HL-60 (cell line): Measurements from ENCODE around the gene MAN1C1.
"Not testable (repeated sequence)": the region's sequence is repeated elsewhere in the genome, so short reads cannot be mapped to it uniquely, and the experiment has no call there.

Source experiments
- DNase-seq, 2 experiments: peaks; one replicate each; pipeline ENCODE4 v3.0.0-alpha.2; 2010 to 2020; ENCODE audit warnings: low read depth in 1 of 2, low spot score in 1 of 2
- H3K27ac ChIP-seq: fragments of 250-450 bp; sonication (Bioruptor Pico); replicated peaks from 2 replicates; pipeline ENCODE4 v1.5.1; 2020; ENCODE audit warnings: mild to moderate bottlenecking, moderate library complexity
- H3K27me3 ChIP-seq: fragments of 250-450 bp; sonication (Bioruptor Pico); 2 replicates; pipeline ENCODE4 v1.5.1; 2021; ENCODE audit warnings: mild to moderate bottlenecking, moderate library complexity; ENCODE audit not compliant: insufficient read depth, poor library complexity, severe bottlenecking
- H3K4me3 ChIP-seq: replicated peaks from 2 replicates; pipeline ENCODE4 v1.5.1; 2011; ENCODE audit warnings: mild to moderate bottlenecking, control low read depth, low read length; ENCODE audit not compliant: insufficient read depth
- GABPA ChIP-seq: IDR thresholded peaks from 2 replicates; pipeline ENCODE4 v1.6.1; 2012; ENCODE audit warnings: low read depth
- POLR2AphosphoS5 ChIP-seq: IDR thresholded peaks from 2 replicates; pipeline ENCODE4 v1.6.1; 2012; ENCODE audit warnings: low read depth
- SPI1 ChIP-seq: IDR thresholded peaks from 2 replicates; pipeline ENCODE4 v1.6.1; 2012; ENCODE audit warnings: low read depth, mild to moderate bottlenecking, borderline replicate concordance
- TF ChIP-seq, protein P1 (sequence below): IDR thresholded peaks from 2 replicates; pipeline ENCODE4 v1.6.1; 2012; ENCODE audit warnings: low read depth; ENCODE audit not compliant: insufficient replicate concordance
- TF ChIP-seq, protein P2 (sequence below): IDR thresholded peaks from one replicate; pipeline ENCODE4 v1.5.1; 2011; ENCODE audit warnings: low read length, control low read depth, inconsistent platforms; ENCODE audit not compliant: insufficient read depth

MAN1C1 gene

DNA sequence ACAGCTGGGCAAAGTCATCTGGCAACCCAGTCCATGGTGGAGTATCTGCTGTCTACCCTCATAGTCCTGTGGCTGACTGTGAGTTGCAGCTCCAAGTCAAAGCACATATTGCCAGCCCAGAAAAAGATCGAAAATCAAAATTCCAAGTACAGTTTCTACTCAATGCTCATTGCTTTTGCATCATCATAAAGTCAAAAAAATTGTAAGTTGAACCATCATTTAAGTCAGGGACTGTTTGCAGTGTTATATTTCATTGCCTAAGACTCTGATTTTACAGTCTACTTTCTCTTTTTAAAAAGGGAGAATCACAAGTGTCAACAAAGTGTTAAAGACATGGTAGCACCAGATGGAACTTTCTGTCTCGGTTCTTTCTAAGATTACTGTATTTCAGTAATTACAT is 22.7 kb upstream of the MAN1C1 start:
- no peak overlapping the region for H3K27ac ChIP-seq
- TF ChIP-seq POLR2AphosphoS5 (no peak), GABPA (no peak), SPI1 (no peak)
- TF ChIP-seq, protein P1, sequence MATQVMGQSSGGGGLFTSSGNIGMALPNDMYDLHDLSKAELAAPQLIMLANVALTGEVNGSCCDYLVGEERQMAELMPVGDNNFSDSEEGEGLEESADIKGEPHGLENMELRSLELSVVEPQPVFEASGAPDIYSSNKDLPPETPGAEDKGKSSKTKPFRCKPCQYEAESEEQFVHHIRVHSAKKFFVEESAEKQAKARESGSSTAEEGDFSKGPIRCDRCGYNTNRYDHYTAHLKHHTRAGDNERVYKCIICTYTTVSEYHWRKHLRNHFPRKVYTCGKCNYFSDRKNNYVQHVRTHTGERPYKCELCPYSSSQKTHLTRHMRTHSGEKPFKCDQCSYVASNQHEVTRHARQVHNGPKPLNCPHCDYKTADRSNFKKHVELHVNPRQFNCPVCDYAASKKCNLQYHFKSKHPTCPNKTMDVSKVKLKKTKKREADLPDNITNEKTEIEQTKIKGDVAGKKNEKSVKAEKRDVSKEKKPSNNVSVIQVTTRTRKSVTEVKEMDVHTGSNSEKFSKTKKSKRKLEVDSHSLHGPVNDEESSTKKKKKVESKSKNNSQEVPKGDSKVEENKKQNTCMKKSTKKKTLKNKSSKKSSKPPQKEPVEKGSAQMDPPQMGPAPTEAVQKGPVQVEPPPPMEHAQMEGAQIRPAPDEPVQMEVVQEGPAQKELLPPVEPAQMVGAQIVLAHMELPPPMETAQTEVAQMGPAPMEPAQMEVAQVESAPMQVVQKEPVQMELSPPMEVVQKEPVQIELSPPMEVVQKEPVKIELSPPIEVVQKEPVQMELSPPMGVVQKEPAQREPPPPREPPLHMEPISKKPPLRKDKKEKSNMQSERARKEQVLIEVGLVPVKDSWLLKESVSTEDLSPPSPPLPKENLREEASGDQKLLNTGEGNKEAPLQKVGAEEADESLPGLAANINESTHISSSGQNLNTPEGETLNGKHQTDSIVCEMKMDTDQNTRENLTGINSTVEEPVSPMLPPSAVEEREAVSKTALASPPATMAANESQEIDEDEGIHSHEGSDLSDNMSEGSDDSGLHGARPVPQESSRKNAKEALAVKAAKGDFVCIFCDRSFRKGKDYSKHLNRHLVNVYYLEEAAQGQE: no peak
- TF ChIP-seq, protein P2, sequence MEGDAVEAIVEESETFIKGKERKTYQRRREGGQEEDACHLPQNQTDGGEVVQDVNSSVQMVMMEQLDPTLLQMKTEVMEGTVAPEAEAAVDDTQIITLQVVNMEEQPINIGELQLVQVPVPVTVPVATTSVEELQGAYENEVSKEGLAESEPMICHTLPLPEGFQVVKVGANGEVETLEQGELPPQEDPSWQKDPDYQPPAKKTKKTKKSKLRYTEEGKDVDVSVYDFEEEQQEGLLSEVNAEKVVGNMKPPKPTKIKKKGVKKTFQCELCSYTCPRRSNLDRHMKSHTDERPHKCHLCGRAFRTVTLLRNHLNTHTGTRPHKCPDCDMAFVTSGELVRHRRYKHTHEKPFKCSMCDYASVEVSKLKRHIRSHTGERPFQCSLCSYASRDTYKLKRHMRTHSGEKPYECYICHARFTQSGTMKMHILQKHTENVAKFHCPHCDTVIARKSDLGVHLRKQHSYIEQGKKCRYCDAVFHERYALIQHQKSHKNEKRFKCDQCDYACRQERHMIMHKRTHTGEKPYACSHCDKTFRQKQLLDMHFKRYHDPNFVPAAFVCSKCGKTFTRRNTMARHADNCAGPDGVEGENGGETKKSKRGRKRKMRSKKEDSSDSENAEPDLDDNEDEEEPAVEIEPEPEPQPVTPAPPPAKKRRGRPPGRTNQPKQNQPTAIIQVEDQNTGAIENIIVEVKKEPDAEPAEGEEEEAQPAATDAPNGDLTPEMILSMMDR: no peak
- peaks cover 5% of the 10 kb centered on the region for H3K27me3 ChIP-seq
- H3K4me3 ChIP-seq: no peak overlapping the region
- DNase-seq: no peak

DNA sequence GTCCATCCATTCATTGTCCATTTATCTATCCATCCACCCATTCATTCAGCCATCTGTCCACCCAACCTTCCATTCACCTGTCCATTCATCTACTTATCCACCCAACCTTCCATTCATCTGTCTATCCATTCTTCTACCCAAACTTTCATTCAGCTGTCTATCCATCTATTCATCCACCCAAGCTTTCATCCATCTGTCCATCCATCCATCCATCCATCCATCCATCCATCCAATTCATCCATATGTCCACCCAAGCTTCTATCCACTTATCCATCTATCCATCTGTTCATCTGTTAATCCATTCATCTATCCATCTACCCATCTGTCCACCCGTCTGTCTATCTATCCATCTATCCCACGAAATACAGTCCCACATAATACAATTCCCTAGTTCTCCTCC is 21.6 kb upstream of the MAN1C1 start:
- TF ChIP-seq SPI1: no peak
- TF ChIP-seq, protein P1: no peak
- no peak for TF ChIP-seq GABPA
- TF ChIP-seq, protein P2: no peak
- no peak for TF ChIP-seq POLR2AphosphoS5
- DNase-seq: no peak
- Histone ChIP-seq H3K27me3 (peaks cover 5% of the 10 kb centered on the region), H3K27ac (no peak overlapping the region), H3K4me3 (no peak overlapping the region)

DNA sequence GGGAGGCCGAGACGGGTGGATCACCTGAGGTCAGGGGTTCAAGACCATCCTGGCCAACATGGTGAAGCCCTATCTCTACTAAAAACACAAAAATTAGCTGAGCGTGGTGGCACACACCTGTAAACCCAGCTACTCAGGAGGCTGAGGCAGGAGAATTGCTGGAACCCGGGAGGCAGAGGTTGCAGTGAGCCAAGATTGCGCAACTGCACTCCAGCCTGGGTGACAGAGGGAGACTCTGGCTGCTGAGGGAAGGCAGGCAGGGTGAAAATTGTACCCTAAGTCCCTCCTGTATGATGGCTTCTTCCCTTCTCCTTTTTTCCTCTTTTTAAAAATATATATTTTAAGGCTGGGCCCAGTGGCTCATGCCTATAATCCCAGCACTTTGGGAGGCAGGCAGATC is 19.9 kb upstream of the MAN1C1 start:
- not testable (repeated sequence) for H3K4me3 ChIP-seq, H3K27ac ChIP-seq, DNase-seq, H3K27me3 ChIP-seq

DNA sequence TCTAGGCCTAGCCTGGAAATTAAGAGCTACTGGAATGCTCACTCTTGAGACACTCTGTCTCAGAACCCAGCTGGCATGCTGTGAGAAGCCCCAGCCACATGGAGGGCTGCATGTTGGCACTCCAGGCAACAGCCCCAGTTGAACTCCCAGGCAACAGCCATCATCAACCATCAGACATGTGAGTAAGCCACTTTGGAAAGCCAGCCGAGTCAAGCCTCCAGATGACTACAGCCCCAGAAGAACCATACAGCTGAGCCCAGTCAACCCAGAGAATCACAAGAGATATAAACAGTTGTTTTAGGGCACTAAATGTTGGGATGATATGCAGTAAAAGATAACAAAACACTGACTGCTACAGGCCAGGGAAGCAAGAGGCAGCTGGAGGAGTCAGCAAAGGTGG is 17.7 kb upstream of the MAN1C1 start:
- DNase-seq: no peak
- no peak overlapping the region for H3K27ac ChIP-seq
- peaks cover 5% of the 10 kb centered on the region for H3K27me3 ChIP-seq
- TF ChIP-seq SPI1 (no peak), POLR2AphosphoS5 (no peak), GABPA (no peak)
- TF ChIP-seq, protein P1: no peak
- TF ChIP-seq, protein P2: no peak
- no peak overlapping the region for H3K4me3 ChIP-seq
